DND-41 (cell line): ENCODE results near the gene ORC4.

Source experiments
- CTCF ChIP-seq: IDR thresholded peaks from 2 replicates; pipeline ENCODE4 v1.5.1; 2012; ENCODE audit warnings: borderline replicate concordance, low read length, moderate library complexity, mild to moderate bottlenecking; ENCODE audit not compliant: poor library complexity, severe bottlenecking; ENCODE audit errors: extremely low read depth
- EZH2 ChIP-seq: IDR thresholded peaks from 3 replicates; pipeline ENCODE4 v1.6.1; 2012; ENCODE audit warnings: borderline replicate concordance, low read depth, mild to moderate bottlenecking, moderate library complexity, low read length, inconsistent platforms; ENCODE audit not compliant: severe bottlenecking

- TF ChIP-seq EZH2 (no peak), CTCF (no peak)
Measured at GRCh38 chr2:148046802-148047201, 26.3 kb upstream of the ORC4 start.
